MCF 10A (cell line): ENCODE measurements around the gene MGAT5B. TPM values are rescaled to one million over a fixed set of nuclear protein-coding genes. Genes with fewer than 3 reads are reported as not detected.
"Not testable (repeated sequence)": the region's sequence is repeated elsewhere in the genome, so short reads cannot be mapped to it uniquely, and the experiment has no call there.

Experiments used
- BruUV-seq: library from RNA; stranded (reverse); fragments of 400-500 nt; replicated peaks from 2 replicates; lab custom pipeline; 2021; lab: Mats Ljungman, UMichigan
- CTCF ChIA-PET: fragments of 300-600 bp; sonication (Branson Sonifier 250); formaldehyde crosslinking; extraction: SDS; loops from one replicate; lab custom pipeline; 2021; ENCODE audit warnings: antibody characterized with exemption, inconsistent platforms; lab: Yijun Ruan, JAX
- POLR2A ChIA-PET: fragments of 300-600, 350-650 bp; sonication (Branson Sonifier 250); formaldehyde crosslinking; extraction: SDS; loops from one replicate; lab custom pipeline; 2020; ENCODE audit warnings: antibody characterized with exemption, inconsistent platforms; lab: Yijun Ruan, JAX
- DNase-seq: peaks from one replicate; pipeline ENCODE4 v3.0.0-alpha.2; 2018; ENCODE audit not compliant: unreplicated experiment
- H3K27ac Mint-ChIP-seq: one replicate; pipeline ENCODE4 v1.8.0; 2022; ENCODE audit warnings: mild to moderate bottlenecking, low read depth, mixed read lengths; ENCODE audit not compliant: unreplicated experiment
- H3K27me3 Mint-ChIP-seq: one replicate; pipeline ENCODE4 v1.8.0; 2022; ENCODE audit warnings: mixed read lengths; ENCODE audit not compliant: insufficient read depth, unreplicated experiment
- H3K36me3 Mint-ChIP-seq: one replicate; pipeline ENCODE4 v1.8.0; 2022; ENCODE audit warnings: mild to moderate bottlenecking, moderate library complexity, mixed read lengths; ENCODE audit not compliant: insufficient read depth, unreplicated experiment
- H3K4me1 Mint-ChIP-seq: one replicate; pipeline ENCODE4 v1.8.0; 2022; ENCODE audit warnings: mixed read lengths; ENCODE audit not compliant: insufficient read depth, unreplicated experiment
- H3K4me3 Mint-ChIP-seq: one replicate; pipeline ENCODE4 v1.8.0; 2022; ENCODE audit warnings: mild to moderate bottlenecking, moderate library complexity, mixed read lengths; ENCODE audit not compliant: unreplicated experiment
- H3K9me3 Mint-ChIP-seq: one replicate; pipeline ENCODE4 v1.8.0; 2022; ENCODE audit warnings: mixed read lengths; ENCODE audit not compliant: unreplicated experiment
- CTCF ChIP-seq: fragments of 200-600 bp; IDR thresholded peaks from one replicate; pipeline ENCODE4 v1.8.0; 2022; ENCODE audit warnings: antibody characterized with exemption, mild to moderate bottlenecking; ENCODE audit not compliant: unreplicated experiment
- intact Hi-C: fragments of 100-400 bp; cut with micrococcal nuclease; formaldehyde crosslinking; loops from 2 replicates; pipeline ENCODE4 v1.14.1; 2022
- total RNA-seq: library from RNA; stranded (reverse); gene quantifications from 2 replicates; pipeline ENCODE4 v1.2.3, GENCODE V29; 2022

The MGAT5B gene
- total RNA-seq, 1 experiment from 2014 or later, result 1.7 TPM

- Mint-ChIP-seq H3K9me3 (no peaks in the 10 kb centered on the region), H3K4me1 (no peaks in the 10 kb centered on the region), H3K4me3 (no peak overlapping the region), H3K36me3 (no peaks in the 10 kb centered on the region), H3K27ac (no peak overlapping the region), H3K27me3 (peaks cover 49% of the 10 kb centered on the region)
- TF ChIP-seq CTCF, result no peak
- no peak for DNase-seq
- intact Hi-C loops, result no loop called here
- POLR2A ChIA-PET, result no interaction called here
- CTCF ChIA-PET, result interaction anchor here (0.6 kb wide), 1 partner anchor 225 kb away, joined by 3 read pairs; no protein-coding TSS in a partner anchor
- BruUV-seq, result no TSS peak
These were observed 19.5 kb upstream of the MGAT5B start for GRCh38 chr17:76848670-76849069.

- H3K9me3 Mint-ChIP-seq, H3K4me1 Mint-ChIP-seq, BruUV-seq, intact Hi-C loops, H3K36me3 Mint-ChIP-seq, DNase-seq, POLR2A ChIA-PET, H3K4me3 Mint-ChIP-seq, H3K27ac Mint-ChIP-seq: not testable (repeated sequence)
- H3K27me3 Mint-ChIP-seq, result peaks cover 44% of the 10 kb centered on the region
- CTCF ChIA-PET, result interaction anchor here (0.6 to 1.2 kb wide), 3 partner anchors 19 to 1870 kb away, joined by 3 to 4 read pairs (median 3); partner anchors contain the start of gene MGAT5B
These were observed 19.0 kb upstream of the MGAT5B start for GRCh38 chr17:76849160-76849559.

GRCh38 chr17:76852843-76853242 lies 15.4 kb upstream of the MGAT5B start:
- POLR2A ChIA-PET, result no interaction called here
- intact Hi-C loops, result no loop called here
- CTCF ChIA-PET, result interaction anchor here (0.9 kb wide), 1 partner anchor 204 kb away, joined by 3 read pairs; no protein-coding TSS in a partner anchor
- Mint-ChIP-seq H3K27ac (no peak overlapping the region), H3K4me3 (no peak overlapping the region), H3K9me3 (no peaks in the 10 kb centered on the region), H3K27me3 (peaks cover 28% of the 10 kb centered on the region), H3K36me3 (no peaks in the 10 kb centered on the region), H3K4me1 (no peaks in the 10 kb centered on the region)
- no peak for DNase-seq
- no TSS peak for BruUV-seq
- TF ChIP-seq CTCF, result no peak

GRCh38 chr17:76855105-76855504 lies 13.1 kb upstream of the MGAT5B start:
- intact Hi-C loops, result no loop called here
- ChIA-PET CTCF (interaction anchor here (0.8 to 1.3 kb wide), 2 partner anchors 13 kb away, joined by 4 read pairs; no protein-coding TSS in a partner anchor), POLR2A (interaction anchor here (1.2 kb wide), 1 partner anchor 194 kb away, joined by 4 read pairs; no protein-coding TSS in a partner anchor)

More at GRCh38 chr17:76855105-76855504, 13.1 kb upstream of the MGAT5B start:
- no peaks in the 10 kb centered on the region for H3K9me3 Mint-ChIP-seq
- no peak for TF ChIP-seq CTCF
- H3K4me3 Mint-ChIP-seq, result no peak overlapping the region
- H3K27ac Mint-ChIP-seq, result no peak overlapping the region
- peaks cover 33% of the 10 kb centered on the region for H3K27me3 Mint-ChIP-seq
- no TSS peak for BruUV-seq
- H3K36me3 Mint-ChIP-seq, result no peaks in the 10 kb centered on the region
- DNase-seq, result no peak
- H3K4me1 Mint-ChIP-seq, result no peaks in the 10 kb centered on the region
